ENCODE measurements around the gene CLEC16A.

The CLEC16A gene

DNA sequence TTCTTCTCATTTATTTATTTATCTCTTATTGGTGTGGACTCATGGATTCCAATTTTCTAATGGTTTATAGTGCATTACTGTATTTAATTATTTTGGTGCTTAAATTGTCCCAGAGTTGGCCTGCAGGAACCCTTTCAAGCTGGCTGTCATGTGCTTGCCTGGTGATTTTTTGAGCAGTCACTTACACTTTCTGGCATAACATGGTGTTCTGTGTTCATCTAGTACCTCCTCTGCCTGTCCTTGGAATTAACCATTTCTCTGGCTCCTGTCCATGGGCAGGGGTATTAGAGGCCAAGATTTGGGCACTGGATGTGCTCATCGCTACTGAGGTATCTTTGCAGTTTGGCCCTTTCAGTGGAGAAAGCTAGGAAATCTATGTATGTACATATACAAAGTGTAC is 67.0 kb downstream of the CLEC16A start:
- in situ Hi-C loops (cut with HindIII; ENCODE audit: low sequenced_read_pairs) = no loop called here
- TF ChIP-seq, protein P1, sequence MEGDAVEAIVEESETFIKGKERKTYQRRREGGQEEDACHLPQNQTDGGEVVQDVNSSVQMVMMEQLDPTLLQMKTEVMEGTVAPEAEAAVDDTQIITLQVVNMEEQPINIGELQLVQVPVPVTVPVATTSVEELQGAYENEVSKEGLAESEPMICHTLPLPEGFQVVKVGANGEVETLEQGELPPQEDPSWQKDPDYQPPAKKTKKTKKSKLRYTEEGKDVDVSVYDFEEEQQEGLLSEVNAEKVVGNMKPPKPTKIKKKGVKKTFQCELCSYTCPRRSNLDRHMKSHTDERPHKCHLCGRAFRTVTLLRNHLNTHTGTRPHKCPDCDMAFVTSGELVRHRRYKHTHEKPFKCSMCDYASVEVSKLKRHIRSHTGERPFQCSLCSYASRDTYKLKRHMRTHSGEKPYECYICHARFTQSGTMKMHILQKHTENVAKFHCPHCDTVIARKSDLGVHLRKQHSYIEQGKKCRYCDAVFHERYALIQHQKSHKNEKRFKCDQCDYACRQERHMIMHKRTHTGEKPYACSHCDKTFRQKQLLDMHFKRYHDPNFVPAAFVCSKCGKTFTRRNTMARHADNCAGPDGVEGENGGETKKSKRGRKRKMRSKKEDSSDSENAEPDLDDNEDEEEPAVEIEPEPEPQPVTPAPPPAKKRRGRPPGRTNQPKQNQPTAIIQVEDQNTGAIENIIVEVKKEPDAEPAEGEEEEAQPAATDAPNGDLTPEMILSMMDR (IDR thresholded peaks at IDR 0.05; ENCODE audit: low read depth, low read length) = no peak

DNA sequence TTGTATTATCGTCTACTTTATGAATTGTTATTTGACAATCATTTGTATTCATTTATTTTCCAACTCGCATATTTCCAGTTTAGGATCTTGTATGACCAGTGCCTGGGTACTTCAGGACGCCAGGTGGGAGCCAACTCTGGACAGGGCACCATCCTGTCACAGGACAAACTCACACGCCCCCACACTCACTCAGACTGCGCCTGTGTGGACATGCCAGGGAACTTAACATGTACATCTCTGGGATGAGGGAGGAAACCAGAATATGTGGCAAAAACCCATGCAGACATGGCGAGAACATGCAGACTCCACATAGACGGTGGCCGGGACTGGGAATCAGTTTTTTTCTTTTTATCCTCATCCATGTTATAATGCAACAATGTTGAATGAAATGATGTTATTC is 68.5 kb downstream of the CLEC16A start:
- H3K4me3 ChIP-seq (ENCODE audit: low read depth, low read length) = no peak overlapping the region
- TF ChIP-seq, protein P1 (IDR thresholded peaks at IDR 0.05; ENCODE audit: low read depth, low read length) = no peak
- no peak for DNase-seq (ENCODE audit: low read depth, low spot score)
- in situ Hi-C loops (cut with HindIII; ENCODE audit: low sequenced_read_pairs) = no loop called here

More for the DNA sequence above, 67.0 kb downstream of the CLEC16A start:
- no peak for DNase-seq (ENCODE audit: low read depth, low spot score)
- no peak overlapping the region for H3K4me3 ChIP-seq (ENCODE audit: low read depth, low read length)

DNA sequence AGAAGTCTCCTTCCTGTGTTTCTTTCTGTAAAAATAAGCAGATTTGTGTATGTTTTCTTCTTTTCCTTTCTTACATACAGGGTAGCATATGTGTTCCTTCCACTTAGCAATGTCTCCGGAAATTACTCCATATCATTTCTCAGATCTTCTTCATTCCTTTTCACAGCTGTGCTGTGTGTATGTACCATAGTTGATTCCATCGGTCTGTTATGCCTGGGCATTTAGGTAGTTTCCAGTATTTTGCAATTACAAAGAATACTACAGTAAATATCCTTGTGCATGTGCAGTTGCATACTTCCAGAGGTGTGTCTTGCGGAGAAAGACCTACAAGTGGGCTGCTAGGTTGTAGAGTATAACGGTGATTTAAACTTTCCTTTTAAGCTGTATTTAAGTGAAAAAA is 69.8 kb downstream of the CLEC16A start:
- TF ChIP-seq, protein P1 (IDR thresholded peaks at IDR 0.05; ENCODE audit: low read depth, low read length) = no peak
- H3K4me3 ChIP-seq (ENCODE audit: low read depth, low read length) = no peak overlapping the region
- in situ Hi-C loops (cut with HindIII; ENCODE audit: low sequenced_read_pairs) = no loop called here
- no peak for DNase-seq (ENCODE audit: low read depth, low spot score)

DNA sequence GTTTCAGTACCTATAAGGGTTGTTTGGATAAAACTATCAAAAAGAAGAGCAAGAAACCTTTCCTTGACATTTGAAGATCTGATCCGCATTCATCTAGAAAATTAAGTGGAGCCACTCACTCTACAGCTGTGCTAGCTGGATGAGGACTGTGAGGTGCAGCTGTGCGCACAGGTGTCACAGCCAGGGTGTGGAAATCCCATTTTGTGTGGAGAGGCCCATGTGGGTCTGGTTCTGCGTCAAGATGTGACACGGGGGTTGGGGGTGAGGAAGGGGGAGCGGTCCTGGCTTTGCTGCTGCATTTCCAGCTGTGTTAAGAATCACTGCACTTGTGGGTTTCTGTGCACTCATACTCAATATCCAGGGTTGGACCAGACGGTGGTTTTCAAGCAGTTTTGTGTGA is 70.7 kb downstream of the CLEC16A start:
- no peak for DNase-seq (ENCODE audit: low read depth, low spot score)
- H3K4me3 ChIP-seq (ENCODE audit: low read depth, low read length) = no peak overlapping the region
- in situ Hi-C loops (cut with HindIII; ENCODE audit: low sequenced_read_pairs) = no loop called here
- TF ChIP-seq, protein P1 (IDR thresholded peaks at IDR 0.05; ENCODE audit: low read depth, low read length) = no peak

DNA sequence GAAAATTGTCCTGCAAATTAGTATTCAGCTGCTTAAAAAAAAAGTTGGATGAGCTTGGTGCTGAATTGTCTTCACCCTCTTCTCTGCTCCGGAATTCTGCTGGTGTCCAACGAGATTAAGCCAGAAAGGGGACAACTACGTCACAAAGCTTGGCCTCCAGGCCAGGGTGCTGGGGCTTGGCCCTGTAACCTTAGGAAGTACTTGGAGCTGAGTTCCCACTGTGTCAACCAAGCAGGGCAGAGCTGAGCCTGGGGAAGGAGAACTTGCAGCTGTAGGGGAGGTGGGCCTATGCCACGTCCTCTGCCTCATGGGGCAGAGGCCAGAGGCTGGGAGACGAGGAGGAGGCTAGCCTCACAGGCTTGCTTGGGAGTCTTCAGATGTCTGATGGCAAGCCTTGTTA is 71.2 kb downstream of the CLEC16A start:
- no peak overlapping the region for H3K4me3 ChIP-seq (ENCODE audit: low read depth, low read length)
- in situ Hi-C loops (cut with HindIII; ENCODE audit: low sequenced_read_pairs) = no loop called here
- TF ChIP-seq, protein P1 (IDR thresholded peaks at IDR 0.05; ENCODE audit: low read depth, low read length) = no peak
- no peak for DNase-seq (ENCODE audit: low read depth, low spot score)

DNA sequence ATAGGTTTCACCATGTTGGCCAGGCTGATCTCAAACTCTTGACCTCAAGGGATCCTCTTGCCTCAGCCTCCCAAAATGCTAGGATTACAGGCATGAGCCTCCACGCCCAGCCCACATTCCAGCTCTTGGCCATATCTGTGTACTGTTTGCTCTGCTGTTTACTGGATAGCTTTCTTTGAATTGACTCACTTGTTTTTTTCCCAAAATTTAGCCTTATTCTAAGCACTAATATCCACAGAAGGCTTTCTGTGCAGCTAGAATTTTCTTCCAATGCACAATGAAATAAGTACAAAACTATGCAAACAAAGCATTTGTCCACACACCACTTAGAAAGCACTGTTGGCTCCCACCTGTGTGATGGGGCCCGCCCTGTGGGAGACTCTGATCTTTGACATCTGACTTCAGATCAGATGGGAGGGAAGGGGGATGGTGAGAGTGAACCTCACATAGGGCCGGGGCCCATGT is 72.2 kb downstream of the CLEC16A start:
- TF ChIP-seq, protein P1 (IDR thresholded peaks at IDR 0.05; ENCODE audit: low read depth, low read length) = no peak
- no peak for DNase-seq (ENCODE audit: low read depth, low spot score)
- H3K4me3 ChIP-seq (ENCODE audit: low read depth, low read length) = no peak overlapping the region
- in situ Hi-C loops (cut with HindIII; ENCODE audit: low sequenced_read_pairs) = no loop called here

DNA sequence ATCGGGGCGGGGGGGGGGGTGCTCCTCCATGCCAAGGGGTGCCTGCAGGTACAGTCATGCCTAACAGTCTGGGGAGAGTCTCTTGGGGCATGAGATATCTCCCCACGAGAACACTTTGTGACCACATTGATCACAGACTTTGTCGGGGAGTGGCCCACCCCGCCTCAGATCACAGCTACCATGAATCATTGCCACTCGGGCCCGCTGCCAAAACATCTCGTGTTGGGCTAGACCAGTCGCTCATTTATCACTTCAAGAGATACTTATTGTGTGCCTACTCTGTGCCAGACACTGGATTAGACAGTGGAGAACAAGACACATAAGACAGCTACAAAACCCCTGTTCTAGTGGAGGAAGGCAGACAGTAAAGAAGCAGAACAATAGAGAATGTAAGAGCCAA is 72.6 kb downstream of the CLEC16A start:
- TF ChIP-seq, protein P1 (IDR thresholded peaks at IDR 0.05; ENCODE audit: low read depth, low read length) = no peak
- in situ Hi-C loops (cut with HindIII; ENCODE audit: low sequenced_read_pairs) = no loop called here
- DNase-seq (ENCODE audit: low read depth, low spot score) = peak; percentile 48
- no peak overlapping the region for H3K4me3 ChIP-seq (ENCODE audit: low read depth, low read length)
